Spleen (tissue), 7 donors: ENCODE data around the gene NRDC.

Source experiments
- POLR2A ChIP-seq, 3 donors: fragments of 450-650 bp; IDR thresholded peaks; one replicate each; pipeline ENCODE4 v1.5.1; 2017; ENCODE audit warnings: antibody characterized with exemption in 3 of 3, mild to moderate bottlenecking in 1 of 3
- TF ChIP-seq, protein P1 (sequence below), 11 experiments: fragments of 200-600 bp in 7 of 11; fragments of 450-650 bp in 4 of 11; sonication (generic) in 4 of 11; IDR thresholded peaks in 8 of 11; conservative IDR thresholded peaks in 3 of 11; 1 replicate in 7 of 11; 2 replicates in 4 of 11; pipeline versions ENCODE4 v1.4.0 to v1.8.0; 2016 to 2021; ENCODE audit warnings: antibody characterized with exemption in 11 of 11, inconsistent platforms in 4 of 11, mild to moderate bottlenecking in 1 of 11
- donor health status: DM: no; HTN: no; CAD: no; lungs with moderate emphysema.
- donor health status: DM: no; HTN: no; CAD: no.
- donor health status: DM: no; HTN: no; CAD: no.

DNA sequence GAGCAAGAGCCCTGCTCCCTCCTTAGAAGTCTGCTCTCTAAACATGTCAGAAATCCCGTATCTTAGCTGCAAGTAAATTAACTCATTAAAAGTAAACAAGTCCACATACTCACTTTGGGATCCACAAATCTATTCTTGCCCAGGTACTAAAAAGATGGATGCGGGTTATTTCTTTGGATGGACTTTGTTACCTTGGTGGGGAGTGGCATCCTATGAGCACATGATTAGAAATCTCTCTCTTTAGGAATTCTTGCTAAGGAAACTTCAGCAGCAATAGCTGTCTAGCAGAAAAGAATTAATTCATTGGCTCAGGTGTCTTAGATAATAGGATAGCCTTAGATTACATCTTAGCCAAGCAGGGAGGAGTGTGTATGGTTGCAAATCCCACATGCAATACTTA lies 25.2 kb downstream of the NRDC start:
- TF ChIP-seq, protein P1, sequence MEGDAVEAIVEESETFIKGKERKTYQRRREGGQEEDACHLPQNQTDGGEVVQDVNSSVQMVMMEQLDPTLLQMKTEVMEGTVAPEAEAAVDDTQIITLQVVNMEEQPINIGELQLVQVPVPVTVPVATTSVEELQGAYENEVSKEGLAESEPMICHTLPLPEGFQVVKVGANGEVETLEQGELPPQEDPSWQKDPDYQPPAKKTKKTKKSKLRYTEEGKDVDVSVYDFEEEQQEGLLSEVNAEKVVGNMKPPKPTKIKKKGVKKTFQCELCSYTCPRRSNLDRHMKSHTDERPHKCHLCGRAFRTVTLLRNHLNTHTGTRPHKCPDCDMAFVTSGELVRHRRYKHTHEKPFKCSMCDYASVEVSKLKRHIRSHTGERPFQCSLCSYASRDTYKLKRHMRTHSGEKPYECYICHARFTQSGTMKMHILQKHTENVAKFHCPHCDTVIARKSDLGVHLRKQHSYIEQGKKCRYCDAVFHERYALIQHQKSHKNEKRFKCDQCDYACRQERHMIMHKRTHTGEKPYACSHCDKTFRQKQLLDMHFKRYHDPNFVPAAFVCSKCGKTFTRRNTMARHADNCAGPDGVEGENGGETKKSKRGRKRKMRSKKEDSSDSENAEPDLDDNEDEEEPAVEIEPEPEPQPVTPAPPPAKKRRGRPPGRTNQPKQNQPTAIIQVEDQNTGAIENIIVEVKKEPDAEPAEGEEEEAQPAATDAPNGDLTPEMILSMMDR (IDR thresholded peaks at IDR 0.05 in 8 of 11, conservative IDR thresholded peaks at IDR 0.05 in 3 of 11): no peak
- TF ChIP-seq POLR2A (IDR thresholded peaks at IDR 0.05): no peak
